GM12891 (cell line): Measurements from ENCODE around the gene DPY19L3.
"Not testable (repeated sequence)": the region's sequence is repeated elsewhere in the genome, so short reads cannot be mapped to it uniquely, and the experiment has no call there.

Experiments used
- POLR2A ChIP-seq: IDR thresholded peaks from 2 replicates; pipeline ENCODE4 v1.6.1; 2011; ENCODE audit warnings: low read depth, low read length, control low read depth
- POLR2AphosphoS5 ChIP-seq: IDR thresholded peaks from 2 replicates; pipeline ENCODE4 v1.6.1; 2011; ENCODE audit warnings: low read depth, low read length, control low read depth

GRCh38 chr19:32512498-32512897 is 106.9 kb downstream of the DPY19L3 start:
- not testable (repeated sequence) for TF ChIP-seq POLR2AphosphoS5, POLR2A
